ENCODE data around the gene MSANTD2.

DNA sequence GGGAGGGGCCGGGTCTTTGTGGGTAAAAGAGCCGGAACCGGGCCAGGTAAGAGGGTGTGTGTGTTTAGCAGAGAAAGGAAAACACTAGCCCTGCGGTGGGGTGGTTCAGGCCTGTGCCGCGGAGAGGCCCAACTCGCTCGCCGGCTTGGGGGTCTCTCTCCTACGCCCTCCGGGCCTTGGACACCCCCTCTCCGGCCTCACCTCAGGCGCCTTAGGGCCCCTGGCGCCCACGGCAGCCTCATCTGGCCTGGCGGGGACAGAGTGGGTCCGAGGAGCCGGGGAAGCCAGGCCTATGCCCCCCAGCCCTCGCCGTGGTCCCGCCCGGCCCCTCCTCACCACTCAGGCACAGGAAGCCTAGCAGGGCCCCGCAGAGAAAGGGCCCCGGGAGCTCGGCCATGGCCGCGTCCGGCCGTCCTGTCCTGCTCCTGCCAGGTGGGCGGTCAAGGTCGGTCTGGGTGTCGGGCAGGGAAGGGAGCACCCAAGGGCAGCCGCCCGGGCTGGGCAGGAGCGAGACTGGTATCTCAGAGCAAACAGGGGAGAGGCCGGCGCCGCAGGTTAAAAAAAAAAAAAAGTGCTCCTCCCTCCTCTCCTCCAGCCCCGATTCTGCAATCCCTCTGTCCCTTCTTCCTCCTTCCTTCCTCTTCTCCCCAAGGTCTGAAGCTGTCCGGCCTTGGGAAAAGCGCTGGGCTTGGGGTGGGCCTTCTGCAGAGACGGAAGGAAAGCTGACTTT lies 48.3 kb downstream of the MSANTD2 start, which contains the start of gene VSIG2:
- no peak for TF ChIP-seq CTCF (IDR thresholded peaks at IDR 0.05)
- TF ChIP-seq POLR2A (IDR thresholded peaks at IDR 0.05) = no peak

Data from right lobe of liver (tissue), 4 donors.